IMR-90 (cell line): ENCODE data around the gene OPTN. TPM values are rescaled to one million over a fixed set of nuclear protein-coding genes. Genes with fewer than 3 reads are reported as not detected.

Experiments used
- ATAC-seq: fragments of 200-7000 bp; cut with Tn5 transposase; 2 replicates; pipeline ENCODE4 v1.9.1; 2020; ENCODE audit warnings: low read depth, mild to moderate bottlenecking, moderate library complexity
- BruUV-seq: library from RNA; stranded (reverse); fragments of 400-500 nt; replicated peaks from 2 replicates; lab custom pipeline; 2021; lab: Mats Ljungman, UMichigan
- CTCF ChIA-PET: fragments of 300-600 bp; formaldehyde crosslinking; extraction: SDS; loops from one replicate; lab custom pipeline; 2021; ENCODE audit warnings: antibody characterized with exemption; lab: Yijun Ruan, JAX
- POLR2A ChIA-PET: fragments of 300-600 bp; sonication (Branson Sonifier 250); formaldehyde crosslinking; loops from one replicate; lab custom pipeline; 2022; ENCODE audit warnings: antibody characterized with exemption; ENCODE audit not compliant: unreplicated experiment; lab: Charles Lee
- DNase-seq: peaks from one replicate; pipeline ENCODE4 v3.0.0; 2013
- H2AFZ ChIP-seq: replicated peaks from 2 replicates; pipeline ENCODE3; 2013; ENCODE audit warnings: low read length, mild to moderate bottlenecking; ENCODE audit not compliant: poor library complexity
- H2AK5ac ChIP-seq: 2 replicates; pipeline ENCODE4 v1.6.1; 2013; ENCODE audit warnings: low read depth, low read length, inconsistent platforms
- H2AK9ac ChIP-seq: replicated peaks from 2 replicates; pipeline ENCODE3; 2013; ENCODE audit warnings: mild to moderate bottlenecking, low read depth, low read length, moderate library complexity; ENCODE audit not compliant: poor library complexity
- H2BK120ac ChIP-seq: 2 replicates; pipeline ENCODE4 v1.6.1; 2013; ENCODE audit warnings: low read depth, low read length, inconsistent platforms
- H2BK15ac ChIP-seq: 3 replicates; pipeline ENCODE4 v1.6.1; 2013; ENCODE audit warnings: low read depth, low read length, inconsistent platforms
- H2BK20ac ChIP-seq: 2 replicates; pipeline ENCODE4 v1.6.1; 2013; ENCODE audit warnings: low read depth, mild to moderate bottlenecking, inconsistent platforms, low read length, moderate library complexity
- H2BK5ac ChIP-seq: 2 replicates; pipeline ENCODE4 v1.6.1; 2013; ENCODE audit warnings: mild to moderate bottlenecking, low read depth, low read length, inconsistent platforms; ENCODE audit not compliant: poor library complexity, severe bottlenecking
- H3K14ac ChIP-seq: replicated peaks from 2 replicates; pipeline ENCODE4 v1.6.1; 2013; ENCODE audit warnings: low read depth, low read length, inconsistent platforms
- H3K18ac ChIP-seq: 2 replicates; pipeline ENCODE4 v1.6.1; 2013; ENCODE audit warnings: low read depth, low read length, control low read depth
- H3K23ac ChIP-seq: 2 replicates; pipeline ENCODE4 v1.6.1; 2013; ENCODE audit warnings: low read depth, low read length, inconsistent platforms
- H3K27ac ChIP-seq: 2 replicates; pipeline ENCODE4 v1.5.1; 2013; ENCODE audit warnings: mild to moderate bottlenecking, control low read depth, low read length; ENCODE audit not compliant: insufficient read depth
- H3K27me3 ChIP-seq: 2 replicates; pipeline ENCODE4 v1.6.1; 2013; ENCODE audit warnings: low read length; ENCODE audit not compliant: control insufficient read depth, insufficient read depth
- H3K36me3 ChIP-seq: 2 replicates; pipeline ENCODE4 v1.6.1; 2013; ENCODE audit warnings: low read length, mixed read lengths; ENCODE audit not compliant: control insufficient read depth, insufficient read depth
- H3K4ac ChIP-seq: 2 replicates; pipeline ENCODE4 v1.6.1; 2013; ENCODE audit warnings: low read depth, low read length, inconsistent platforms
- H3K4me1 ChIP-seq: 2 replicates; pipeline ENCODE4 v1.6.1; 2013; ENCODE audit warnings: low read length, mixed read lengths; ENCODE audit not compliant: control insufficient read depth, insufficient read depth
- H3K4me2 ChIP-seq: 2 replicates; pipeline ENCODE4 v1.6.1; 2013; ENCODE audit warnings: low read depth, mild to moderate bottlenecking, control low read depth, low read length, moderate library complexity
- H3K4me3 ChIP-seq: 2 replicates; pipeline ENCODE4 v1.5.1; 2013; ENCODE audit warnings: low read depth, mild to moderate bottlenecking, control low read depth, low read length, moderate library complexity; ENCODE audit not compliant: insufficient read depth
- H3K56ac ChIP-seq: 2 replicates; pipeline ENCODE4 v1.6.1; 2013; ENCODE audit warnings: low read length, inconsistent platforms; ENCODE audit not compliant: insufficient read depth; ENCODE audit errors: extremely low read depth
- H3K79me1 ChIP-seq, 2 experiments: 2 replicates each; pipeline ENCODE4 v1.6.1; 2013; ENCODE audit warnings: low read length in 2 of 2, inconsistent platforms in 1 of 2, low read depth in 1 of 2
- H3K9ac ChIP-seq: 2 replicates; pipeline ENCODE4 v1.6.1; 2013; ENCODE audit warnings: low read depth, low read length, control low read depth
- H3K9me1 ChIP-seq: 2 replicates; pipeline ENCODE4 v1.6.1; 2013; ENCODE audit warnings: low read length, inconsistent platforms; ENCODE audit not compliant: insufficient read depth
- H3K9me3 ChIP-seq: 2 replicates; pipeline ENCODE4 v1.6.1; 2013; ENCODE audit warnings: low read length; ENCODE audit not compliant: control insufficient read depth, insufficient read depth
- H4K20me1 ChIP-seq: 2 replicates; pipeline ENCODE4 v1.6.1; 2013; ENCODE audit warnings: low read length, inconsistent platforms; ENCODE audit not compliant: insufficient read depth
- H4K5ac ChIP-seq: 2 replicates; pipeline ENCODE4 v1.6.1; 2013; ENCODE audit warnings: mild to moderate bottlenecking, low read depth, low read length, control low read depth
- H4K8ac ChIP-seq, 2 experiments: 2 replicates each; pipeline ENCODE4 v1.6.1; 2013; ENCODE audit warnings: low read depth in 2 of 2, low read length in 2 of 2, control low read depth in 1 of 2, inconsistent platforms in 1 of 2
- H4K91ac ChIP-seq: 2 replicates; pipeline ENCODE4 v1.6.1; 2013; ENCODE audit warnings: low read depth, low read length, inconsistent platforms; ENCODE audit not compliant: insufficient read depth
- BHLHE40 ChIP-seq: fragments of 150-350 bp; IDR thresholded peaks from 2 replicates; pipeline ENCODE4 v1.6.1; 2016; ENCODE audit warnings: mild to moderate bottlenecking, low read depth, low read length
- CEBPB ChIP-seq: IDR thresholded peaks from 2 replicates; pipeline ENCODE4 v1.6.1; 2012; ENCODE audit warnings: low read depth, low read length, improper control_type of control experiment
- CHD1 ChIP-seq: IDR thresholded peaks from 2 replicates; pipeline ENCODE4 v1.6.1; 2012; ENCODE audit warnings: low read depth, low read length, improper control_type of control experiment
- ELK1 ChIP-seq: fragments of 150-350 bp; IDR thresholded peaks from 2 replicates; pipeline ENCODE4 v1.6.1; 2016; ENCODE audit warnings: low read depth, mild to moderate bottlenecking, low read length, moderate library complexity, borderline replicate concordance
- FOS ChIP-seq: fragments of 150-350 bp; IDR thresholded peaks from 2 replicates; pipeline ENCODE4 v1.6.1; 2016; ENCODE audit warnings: low read depth, low read length
- MAFK ChIP-seq: IDR thresholded peaks from 2 replicates; pipeline ENCODE4 v1.6.1; 2012; ENCODE audit warnings: low read depth, low read length, improper control_type of control experiment
- MAZ ChIP-seq: IDR thresholded peaks from 2 replicates; pipeline ENCODE4 v1.6.1; 2012; ENCODE audit warnings: low read depth, mild to moderate bottlenecking, low read length, improper control_type of control experiment, moderate library complexity, borderline replicate concordance
- MXI1 ChIP-seq: IDR thresholded peaks from 2 replicates; pipeline ENCODE4 v1.6.1; 2012; ENCODE audit warnings: low read depth, mild to moderate bottlenecking, low read length, moderate library complexity, borderline replicate concordance
- NFE2L2 ChIP-seq: fragments of 150-350 bp; IDR thresholded peaks from 2 replicates; pipeline ENCODE4 v1.6.1; 2016; ENCODE audit warnings: low read depth, mild to moderate bottlenecking, low read length
- POLR2A ChIP-seq: IDR thresholded peaks from 2 replicates; pipeline ENCODE4 v1.6.1; 2012; ENCODE audit warnings: mild to moderate bottlenecking, low read depth, low read length
- RAD21 ChIP-seq: IDR thresholded peaks from 2 replicates; pipeline ENCODE4 v1.6.1; 2012; ENCODE audit warnings: low read length, improper control_type of control experiment
- RCOR1 ChIP-seq: IDR thresholded peaks from 2 replicates; pipeline ENCODE4 v1.6.1; 2012; ENCODE audit warnings: mild to moderate bottlenecking, low read length, improper control_type of control experiment; ENCODE audit not compliant: insufficient replicate concordance
- RFX5 ChIP-seq: IDR thresholded peaks from 2 replicates; pipeline ENCODE4 v1.8.0; 2012; ENCODE audit warnings: low read depth, mild to moderate bottlenecking, low read length, moderate library complexity
- SMC3 ChIP-seq: fragments of 150-350 bp; IDR thresholded peaks from 2 replicates; pipeline ENCODE4 v1.6.1; 2016; ENCODE audit warnings: low read depth, mild to moderate bottlenecking, antibody characterized with exemption, low read length, moderate library complexity
- WGBS, 2 experiments: methylation state at CpG; one replicate each; pipeline versions ENCODE4 v1.1.5 to v1.1.7; 2013; ENCODE audit warnings: missing lambda C conversion rate in 2 of 2; ENCODE audit not compliant: insufficient read length in 1 of 2; ENCODE audit errors: extremely low coverage in 2 of 2; 5-methylcytosine and 5-hydroxymethylcytosine counted together
- dilution Hi-C: fragments of 300-500 bp; cut with HindIII; formaldehyde crosslinking; loops from one replicate; pipeline ENCODE4 v1.14.3; 2018; ENCODE audit warnings: low sequenced_read_pairs; ENCODE audit not compliant: unreplicated experiment
- in situ Hi-C: fragments of 300-500 bp; cut with MboI; formaldehyde crosslinking; loops from 3 replicates; pipeline ENCODE4 v1.14.3; 2019; ENCODE audit warnings: low sequenced_read_pairs, inconsistent platforms, mixed read lengths
- intact Hi-C: fragments of 100-400 bp; cut with micrococcal nuclease; formaldehyde crosslinking; loops from 2 replicates; pipeline ENCODE4 v1.10.0; 2022
- polyA plus RNA-seq, 3 experiments: library from polyadenylated mRNA; depleted of rRNA; stranded (reverse); fragments of >200 nt; gene quantifications; 2 replicates each; pipeline ENCODE4 v1.2.3, GENCODE V29; 2012; ENCODE audit warnings: low replicate concordance in 1 of 3
- total RNA-seq: library from RNA; depleted of rRNA; stranded (reverse); fragments of >200 nt; gene quantifications from 2 replicates; pipeline ENCODE4 v1.2.3, GENCODE V29; 2012
- TF ChIP-seq, protein P1 (sequence below): fragments of 150-350 bp; IDR thresholded peaks from 2 replicates; pipeline ENCODE4 v1.6.1; 2017; ENCODE audit warnings: mild to moderate bottlenecking, antibody characterized with exemption, low read length, low read depth
- TF ChIP-seq, protein P2 (sequence below): conservative IDR thresholded peaks from 2 replicates; pipeline ENCODE4 v1.5.1; 2012; ENCODE audit warnings: mild to moderate bottlenecking, low read depth, low read length, improper control_type of control experiment

OPTN gene
- total and polyA plus RNA-seq, 2 of the 4 experiments (the other 2 are of a cell fraction) = 34.8 to 41.4 TPM

DNA sequence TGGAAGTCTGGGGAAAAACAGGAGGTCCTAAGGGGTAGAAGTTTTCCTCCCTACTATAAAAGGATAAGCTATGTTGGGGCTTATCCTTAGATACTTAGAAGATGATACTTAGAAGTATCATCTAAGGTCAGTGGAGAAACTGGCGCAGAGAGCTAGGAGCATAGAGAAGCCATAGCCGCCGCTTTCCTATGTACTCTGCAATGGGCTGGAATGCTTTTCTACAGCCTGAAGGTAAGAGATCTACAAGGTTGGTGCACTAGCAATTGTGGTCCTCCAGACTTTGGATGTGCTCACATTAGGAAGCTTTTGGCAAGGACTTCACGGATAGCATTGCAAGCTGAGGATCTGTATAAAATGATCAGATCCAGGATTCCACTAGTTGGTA lies 12.4 kb upstream of the OPTN start:
- peak overlapping the region; percentile 60 for H4K91ac ChIP-seq
- no peak overlapping the region for H3K9ac ChIP-seq
- BruUV-seq = no TSS peak
- H4K20me1 ChIP-seq = peaks cover 3% of the 10 kb centered on the region; the same call in 1 of the 2 replicates
- H2AFZ ChIP-seq = no peak overlapping the region
- peak overlapping the region; percentile 45 for H2BK120ac ChIP-seq
- ChIA-PET POLR2A (no interaction called here), CTCF (interaction anchor here (1.0 kb wide), 1 partner anchor 12 kb away, joined by 3 read pairs; no protein-coding TSS in a partner anchor)
- no peak for ATAC-seq
- intact Hi-C loops (no loop called here), dilution Hi-C loops (no loop called here), in situ Hi-C loops (no loop called here)
- H2BK15ac ChIP-seq = peak overlapping the region; percentile 21; the same call in 1 of the 3 replicates
- no peak overlapping the region for H3K4me3 ChIP-seq
- peak overlapping the region; percentile 75; the same call in 1 of the 2 replicates for H3K4ac ChIP-seq
- peak overlapping the region; percentile 79 for H3K14ac ChIP-seq
- H3K36me3 ChIP-seq = no peaks in the 10 kb centered on the region
- H2AK5ac ChIP-seq = peak overlapping the region; percentile 62; the same call in 1 of the 2 replicates
- no peaks in the 10 kb centered on the region for H3K27me3 ChIP-seq
- H2BK5ac ChIP-seq = peak overlapping the region; percentile 75
- peak overlapping the region; percentile 46 for H2AK9ac ChIP-seq
- H2BK20ac ChIP-seq = peak overlapping the region; percentile 87
- peaks cover 17% of the 10 kb centered on the region for H3K9me3 ChIP-seq
- peak overlapping the region in 1 of 2 experiments; percentile 44; a peak in 1 of 4 replicates for H4K8ac ChIP-seq
- TF ChIP-seq FOS (no peak), MAZ (no peak), POLR2A (no peak), MAFK (no peak), RFX5 (no peak), RAD21 (no peak), RCOR1 (no peak), BHLHE40 (no peak), SMC3 (no peak), ELK1 (no peak), NFE2L2 (no peak), MXI1 (no peak), CHD1 (no peak), CEBPB (no peak)
- TF ChIP-seq, protein P1, sequence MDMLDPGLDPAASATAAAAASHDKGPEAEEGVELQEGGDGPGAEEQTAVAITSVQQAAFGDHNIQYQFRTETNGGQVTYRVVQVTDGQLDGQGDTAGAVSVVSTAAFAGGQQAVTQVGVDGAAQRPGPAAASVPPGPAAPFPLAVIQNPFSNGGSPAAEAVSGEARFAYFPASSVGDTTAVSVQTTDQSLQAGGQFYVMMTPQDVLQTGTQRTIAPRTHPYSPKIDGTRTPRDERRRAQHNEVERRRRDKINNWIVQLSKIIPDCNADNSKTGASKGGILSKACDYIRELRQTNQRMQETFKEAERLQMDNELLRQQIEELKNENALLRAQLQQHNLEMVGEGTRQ = no peak
- TF ChIP-seq, protein P2, sequence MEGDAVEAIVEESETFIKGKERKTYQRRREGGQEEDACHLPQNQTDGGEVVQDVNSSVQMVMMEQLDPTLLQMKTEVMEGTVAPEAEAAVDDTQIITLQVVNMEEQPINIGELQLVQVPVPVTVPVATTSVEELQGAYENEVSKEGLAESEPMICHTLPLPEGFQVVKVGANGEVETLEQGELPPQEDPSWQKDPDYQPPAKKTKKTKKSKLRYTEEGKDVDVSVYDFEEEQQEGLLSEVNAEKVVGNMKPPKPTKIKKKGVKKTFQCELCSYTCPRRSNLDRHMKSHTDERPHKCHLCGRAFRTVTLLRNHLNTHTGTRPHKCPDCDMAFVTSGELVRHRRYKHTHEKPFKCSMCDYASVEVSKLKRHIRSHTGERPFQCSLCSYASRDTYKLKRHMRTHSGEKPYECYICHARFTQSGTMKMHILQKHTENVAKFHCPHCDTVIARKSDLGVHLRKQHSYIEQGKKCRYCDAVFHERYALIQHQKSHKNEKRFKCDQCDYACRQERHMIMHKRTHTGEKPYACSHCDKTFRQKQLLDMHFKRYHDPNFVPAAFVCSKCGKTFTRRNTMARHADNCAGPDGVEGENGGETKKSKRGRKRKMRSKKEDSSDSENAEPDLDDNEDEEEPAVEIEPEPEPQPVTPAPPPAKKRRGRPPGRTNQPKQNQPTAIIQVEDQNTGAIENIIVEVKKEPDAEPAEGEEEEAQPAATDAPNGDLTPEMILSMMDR = no peak
- peak overlapping the region; percentile 21; the same call in 1 of the 2 replicates for H4K5ac ChIP-seq
- peak overlapping the region; percentile 84 for H3K18ac ChIP-seq
- H3K9me1 ChIP-seq = peaks cover 9% of the 10 kb centered on the region; the same call in 1 of the 2 replicates
- peak overlapping the region; percentile 25 for H3K4me2 ChIP-seq
- peak overlapping the region; percentile 72 for H3K27ac ChIP-seq
- peak overlapping the region; percentile 26 for H3K23ac ChIP-seq
- DNase-seq = no peak
- peaks cover 8% of the 10 kb centered on the region for H3K4me1 ChIP-seq
- H3K79me1 ChIP-seq = no peaks in the 10 kb centered on the region
- no peak overlapping the region; the same call in 1 of the 2 replicates for H3K56ac ChIP-seq
- WGBS, 2 experiments = 80% methylated on average over 1 of the region's 4 CpGs; no CpG with 5 or more reads in 1 of the 2 experiments
